H9 (cell line): ENCODE data around the gene UBL4A. TPM values are rescaled to one million over a fixed set of nuclear protein-coding genes. Genes with fewer than 3 reads are reported as not detected.

Experiments used
- DNase-seq: peaks from one replicate; pipeline ENCODE4 v3.0.0-alpha.2; 2017
- H2AFZ ChIP-seq: one replicate; pipeline ENCODE4 v1.6.1; 2013; ENCODE audit warnings: mild to moderate bottlenecking, low read length, control low read depth, moderate library complexity
- H2AK5ac ChIP-seq: 2 replicates; pipeline ENCODE4 v1.6.1; 2013; ENCODE audit warnings: low read length, control low read depth, mixed read lengths; ENCODE audit not compliant: insufficient read length
- H2BK120ac ChIP-seq: one replicate; pipeline ENCODE4 v1.6.1; 2013; ENCODE audit warnings: low read depth, mild to moderate bottlenecking, low read length, control low read depth, inconsistent platforms; ENCODE audit not compliant: poor library complexity, severe bottlenecking
- H2BK12ac ChIP-seq: 2 replicates; pipeline ENCODE4 v1.6.1; 2013; ENCODE audit warnings: low read length, control low read depth, mixed read lengths, low read depth; ENCODE audit not compliant: insufficient read length
- H2BK15ac ChIP-seq: 2 replicates; pipeline ENCODE4 v1.6.1; 2013; ENCODE audit warnings: low read depth, low read length, control low read depth
- H2BK20ac ChIP-seq: one replicate; pipeline ENCODE4 v1.6.1; 2013; ENCODE audit warnings: low read depth, mild to moderate bottlenecking, low read length, control low read depth, inconsistent platforms; ENCODE audit not compliant: poor library complexity, severe bottlenecking
- H2BK5ac ChIP-seq: 2 replicates; pipeline ENCODE4 v1.6.1; 2013; ENCODE audit warnings: low read length, control low read depth, mixed read lengths; ENCODE audit not compliant: insufficient read length
- H3K14ac ChIP-seq: 2 replicates; pipeline ENCODE4 v1.6.1; 2013; ENCODE audit warnings: low read length, control low read depth; ENCODE audit not compliant: insufficient read depth
- H3K18ac ChIP-seq: 2 replicates; pipeline ENCODE4 v1.6.1; 2013; ENCODE audit warnings: low read depth, mild to moderate bottlenecking, mixed read lengths, low read length, control low read depth; ENCODE audit not compliant: insufficient read length
- H3K23ac ChIP-seq: 2 replicates; pipeline ENCODE4 v1.6.1; 2013; ENCODE audit warnings: low read length, control low read depth, mixed read lengths, low read depth; ENCODE audit not compliant: insufficient read length
- H3K23me2 ChIP-seq: 2 replicates; pipeline ENCODE4 v1.6.1; 2013; ENCODE audit warnings: low read depth, mild to moderate bottlenecking, mixed read lengths, low read length, control low read depth; ENCODE audit not compliant: insufficient read length, poor library complexity, severe bottlenecking
- H3K27ac ChIP-seq: 2 replicates; pipeline ENCODE4 v1.5.1; 2013; ENCODE audit warnings: low read length, control low read depth, mixed read lengths, low read depth; ENCODE audit not compliant: insufficient read length
- H3K27me3 ChIP-seq: 2 replicates; pipeline ENCODE4 v1.6.1; 2013; ENCODE audit warnings: low read length, control low read depth, inconsistent platforms; ENCODE audit not compliant: insufficient read depth
- H3K4ac ChIP-seq: 2 replicates; pipeline ENCODE4 v1.6.1; 2013; ENCODE audit warnings: low read depth, mild to moderate bottlenecking, control low read depth, inconsistent platforms, low read length, moderate library complexity
- H3K4me1 ChIP-seq: 2 replicates; pipeline ENCODE4 v1.6.1; 2013; ENCODE audit warnings: low read length, control low read depth, inconsistent platforms; ENCODE audit not compliant: insufficient read depth
- H3K4me2 ChIP-seq: 2 replicates; pipeline ENCODE4 v1.6.1; 2013; ENCODE audit warnings: low read length, control low read depth, mixed read lengths; ENCODE audit not compliant: insufficient read length, insufficient read depth
- H3K56ac ChIP-seq: 2 replicates; pipeline ENCODE4 v1.6.1; 2013; ENCODE audit warnings: low read depth, mild to moderate bottlenecking, mixed read lengths, low read length, control low read depth; ENCODE audit not compliant: insufficient read length
- H3K79me1 ChIP-seq: 2 replicates; pipeline ENCODE4 v1.6.1; 2013; ENCODE audit warnings: low read depth, mild to moderate bottlenecking, moderate library complexity, low read length, control low read depth, inconsistent platforms; ENCODE audit not compliant: insufficient read depth, poor library complexity, severe bottlenecking
- H3K79me2 ChIP-seq: 2 replicates; pipeline ENCODE4 v1.6.1; 2013; ENCODE audit warnings: low read length, control low read depth, inconsistent platforms; ENCODE audit not compliant: insufficient read depth
- H3K9ac ChIP-seq: 2 replicates; pipeline ENCODE4 v1.6.1; 2013; ENCODE audit warnings: low read length, control low read depth, mixed read lengths; ENCODE audit not compliant: insufficient read length; ENCODE audit errors: extremely low read depth
- H3K9me3 ChIP-seq: one replicate; pipeline ENCODE4 v1.6.1; 2013; ENCODE audit warnings: low read depth, low read length, inconsistent platforms; ENCODE audit not compliant: control insufficient read depth
- H3T11ph ChIP-seq: one replicate; pipeline ENCODE4 v1.6.1; 2013; ENCODE audit warnings: mild to moderate bottlenecking, low read length, control low read depth, inconsistent platforms
- H4K20me1 ChIP-seq: one replicate; pipeline ENCODE4 v1.6.1; 2013; ENCODE audit not compliant: control insufficient read depth, insufficient read length, insufficient read depth
- H4K5ac ChIP-seq: 2 replicates; pipeline ENCODE4 v1.6.1; 2013; ENCODE audit warnings: low read depth, mild to moderate bottlenecking, mixed read lengths, low read length, control low read depth; ENCODE audit not compliant: insufficient read length
- H4K8ac ChIP-seq: replicated peaks from 2 replicates; pipeline ENCODE4 v1.6.1; 2013; ENCODE audit warnings: low read length, control low read depth, mixed read lengths, low read depth; ENCODE audit not compliant: insufficient read length
- H4K91ac ChIP-seq: 2 replicates; pipeline ENCODE4 v1.6.1; 2013; ENCODE audit warnings: low read depth, mild to moderate bottlenecking, moderate library complexity, mixed read lengths, low read length, control low read depth; ENCODE audit not compliant: insufficient read length
- H3K27ac Mint-ChIP-seq, 3 experiments: 2 replicates in 2 of 3; 3 replicates in 1 of 3; pipeline ENCODE4 v1.8.0; 2020 to 2021; ENCODE audit warnings: mixed read lengths in 3 of 3, mild to moderate bottlenecking in 1 of 3, moderate library complexity in 1 of 3
- H3K27me3 Mint-ChIP-seq: 2 replicates; pipeline ENCODE4 v1.8.0; 2021; ENCODE audit warnings: low read depth, mild to moderate bottlenecking, moderate library complexity, mixed read lengths
- H3K36me3 Mint-ChIP-seq, 3 experiments: 2 replicates in 2 of 3; 3 replicates in 1 of 3; pipeline ENCODE4 v1.8.0; 2020 to 2021; ENCODE audit warnings: low read depth in 3 of 3, mixed read lengths in 3 of 3; ENCODE audit not compliant: insufficient read depth in 1 of 3
- H3K4me1 Mint-ChIP-seq, 2 experiments: 2 replicates each; pipeline ENCODE4 v1.8.0; 2020; ENCODE audit warnings: mixed read lengths in 2 of 2
- H3K4me3 Mint-ChIP-seq, 2 experiments: 2 replicates in 1 of 2; 3 replicates in 1 of 2; pipeline ENCODE4 v1.8.0; 2020 to 2021; ENCODE audit warnings: mild to moderate bottlenecking in 2 of 2, mixed read lengths in 2 of 2, moderate library complexity in 1 of 2
- H3K9me3 Mint-ChIP-seq, 2 experiments: 2 replicates in 1 of 2; 3 replicates in 1 of 2; pipeline ENCODE4 v1.8.0; 2020; ENCODE audit warnings: mild to moderate bottlenecking in 2 of 2, mixed read lengths in 2 of 2, moderate library complexity in 1 of 2
- CTCF ChIP-seq: fragments of 200-600 bp; sonication (generic); conservative IDR thresholded peaks from 3 replicates; pipeline ENCODE4 v1.8.0; 2021; ENCODE audit warnings: antibody characterized with exemption, mild to moderate bottlenecking
- WGBS: extraction: QIAGEN DNeasy Blood & Tissue Kit; methylation state at CpG from one replicate; pipeline ENCODE4 v1.1.7; 2013; ENCODE audit warnings: missing lambda C conversion rate, low lambda C conversion rate, mixed read lengths; ENCODE audit not compliant: insufficient read length; ENCODE audit errors: extremely low coverage; 5-methylcytosine and 5-hydroxymethylcytosine counted together
- total RNA-seq: library from RNA; stranded (reverse); gene quantifications from 2 replicates; pipeline ENCODE4 v1.2.1, GENCODE V29; 2021

Gene UBL4A
- total RNA-seq, 1 experiment from 2014 or later = 30.9 TPM

GRCh38 chrX:154489182-154489581 lies 2.8 kb upstream of the UBL4A start:
- Mint-ChIP-seq H3K4me1 (peaks cover 3 to 12% of the 10 kb centered on the region in 2 experiments; a peak in 3 of 4 replicates), H3K4me3 (peak overlapping the region in 1 of 2 experiments; percentile 80; a peak in 1 of 5 replicates), H3K9me3 (peaks cover 60 to 68% of the 10 kb centered on the region in 2 experiments), H3K27ac (no peak overlapping the region), H3K36me3 (peaks cover 3 to 16% (median 14%) of the 10 kb centered on the region in 3 experiments; a peak in 6 of 7 replicates), H3K27me3 (peaks cover 5% of the 10 kb centered on the region; the same call in 1 of the 2 replicates)
- Histone ChIP-seq H3K23me2 (no peaks in the 10 kb centered on the region), H3K4me1 (no peaks in the 10 kb centered on the region; the same call in 1 of the 2 replicates), H3K27me3 (no peaks in the 10 kb centered on the region), H3K79me1 (no peaks in the 10 kb centered on the region), H2BK12ac (no peak overlapping the region), H3K18ac (no peak overlapping the region), H4K20me1 (no peaks in the 10 kb centered on the region), H3K14ac (no peak overlapping the region), H3T11ph (no peak overlapping the region), H4K8ac (no peak overlapping the region), H3K23ac (no peak overlapping the region), H3K4me2 (no peak overlapping the region), H4K5ac (no peak overlapping the region), H2AK5ac (no peak overlapping the region), H2BK5ac (no peak overlapping the region), H2AFZ (no peak overlapping the region), H3K79me2 (no peaks in the 10 kb centered on the region), H3K4ac (no peak overlapping the region), H3K9ac (no peak overlapping the region), H3K9me3 (peaks cover 40% of the 10 kb centered on the region), H3K56ac (no peak overlapping the region), H3K27ac (no peak overlapping the region), H2BK20ac (no peak overlapping the region), H4K91ac (no peak overlapping the region), H2BK120ac (no peak overlapping the region), H2BK15ac (no peak overlapping the region)
- no peak for TF ChIP-seq CTCF
- WGBS = no CpG with 5 or more reads among the region's 4 CpGs
- no peak for DNase-seq
